ENCODE results near the gene ATL2. TPM values are rescaled to one million over a fixed set of nuclear protein-coding genes. Genes with fewer than 3 reads are reported as not detected.

ATL2 gene
- total RNA-seq, 1 experiment from 2014 or later = 85.5 TPM

GRCh38 chr2:38394903-38395341 is 17.8 kb upstream of the ATL2 start:
- Histone ChIP-seq H3K27ac (ENCODE audit: low read depth, low read length, poor library complexity, severe bottlenecking) (no peak overlapping the region), H3K4me3 (ENCODE audit: low read depth, low read length, poor library complexity, severe bottlenecking) (no peak overlapping the region)
- no TSS peak for BruUV-seq (replicated peaks)

GRCh38 chr2:38394041-38394440 is 17.0 kb upstream of the ATL2 start:
- no peak for DNase-seq (ENCODE audit: low spot score)
- ChIA-PET POLR2A (ENCODE audit: low non-redundant PET) (no interaction called here), CTCF (no interaction called here)
- H3K4me3 ChIP-seq (ENCODE audit: low read depth, low read length, poor library complexity, severe bottlenecking) = no peak overlapping the region
- H3K4me1 ChIP-seq (ENCODE audit: insufficient read depth, low read length, poor library complexity, severe bottlenecking) = no peaks in the 10 kb centered on the region
- no peaks in the 10 kb centered on the region for H3K27me3 ChIP-seq (replicated peaks; ENCODE audit: insufficient read depth, low read depth, low read length, poor library complexity)
- H3K27ac ChIP-seq (ENCODE audit: low read depth, low read length, poor library complexity, severe bottlenecking) = no peak overlapping the region
- no TSS peak for BruUV-seq (replicated peaks)
- intact Hi-C loops (cut with micrococcal nuclease; ENCODE audit: unreplicated experiment) = no loop called here
- no peaks in the 10 kb centered on the region for H3K36me3 ChIP-seq (ENCODE audit: insufficient read depth, low read length, poor library complexity, severe bottlenecking)
- no peak for TF ChIP-seq CTCF (conservative IDR thresholded peaks at IDR 0.05; ENCODE audit: low read depth, low read length)
- no peak for TF ChIP-seq EZH2 (IDR thresholded peaks at IDR 0.05; ENCODE audit: borderline replicate concordance, low read depth, low read length, poor library complexity, severe bottlenecking)
- H3K9me3 ChIP-seq (ENCODE audit: low read depth, low read length, poor library complexity, severe bottlenecking) = no peaks in the 10 kb centered on the region

More at GRCh38 chr2:38394903-38395341, 17.8 kb upstream of the ATL2 start:
- POLR2A ChIA-PET (ENCODE audit: low non-redundant PET) = no interaction called here
- Histone ChIP-seq H3K9me3 (ENCODE audit: low read depth, low read length, poor library complexity, severe bottlenecking) (no peaks in the 10 kb centered on the region), H3K36me3 (ENCODE audit: insufficient read depth, low read length, poor library complexity, severe bottlenecking) (no peaks in the 10 kb centered on the region), H3K4me1 (ENCODE audit: insufficient read depth, low read length, poor library complexity, severe bottlenecking) (no peaks in the 10 kb centered on the region), H3K27me3 (replicated peaks; ENCODE audit: insufficient read depth, low read depth, low read length, poor library complexity) (no peaks in the 10 kb centered on the region)
- peak; percentile 61 for DNase-seq (ENCODE audit: low spot score)
- TF ChIP-seq EZH2 (IDR thresholded peaks at IDR 0.05; ENCODE audit: borderline replicate concordance, low read depth, low read length, poor library complexity, severe bottlenecking) (no peak), CTCF (conservative IDR thresholded peaks at IDR 0.05; ENCODE audit: low read depth, low read length) (no peak)
- intact Hi-C loops (cut with micrococcal nuclease; ENCODE audit: unreplicated experiment) = no loop called here
- CTCF ChIA-PET = no interaction called here

- Histone ChIP-seq H3K36me3 (ENCODE audit: insufficient read depth, low read length, poor library complexity, severe bottlenecking) (no peaks in the 10 kb centered on the region), H3K27ac (ENCODE audit: low read depth, low read length, poor library complexity, severe bottlenecking) (no peak overlapping the region), H3K9me3 (ENCODE audit: low read depth, low read length, poor library complexity, severe bottlenecking) (no peaks in the 10 kb centered on the region), H3K27me3 (replicated peaks; ENCODE audit: insufficient read depth, low read depth, low read length, poor library complexity) (no peaks in the 10 kb centered on the region), H3K4me1 (ENCODE audit: insufficient read depth, low read length, poor library complexity, severe bottlenecking) (no peaks in the 10 kb centered on the region), H3K4me3 (ENCODE audit: low read depth, low read length, poor library complexity, severe bottlenecking) (no peak overlapping the region)
- no TSS peak for BruUV-seq (replicated peaks)
- CTCF ChIA-PET = no interaction called here
- POLR2A ChIA-PET (ENCODE audit: low non-redundant PET) = no interaction called here
- TF ChIP-seq EZH2 (IDR thresholded peaks at IDR 0.05; ENCODE audit: borderline replicate concordance, low read depth, low read length, poor library complexity, severe bottlenecking) = no peak
- no peak for TF ChIP-seq CTCF (conservative IDR thresholded peaks at IDR 0.05; ENCODE audit: low read depth, low read length)
- DNase-seq (ENCODE audit: low spot score) = no peak
- intact Hi-C loops (cut with micrococcal nuclease; ENCODE audit: unreplicated experiment) = no loop called here
These were observed 13.9 kb upstream of the ATL2 start for GRCh38 chr2:38390947-38391346.

All from A673 (cell line).